ENCODE measurements around the gene IFRD2. TPM values are rescaled to one million over a fixed set of nuclear protein-coding genes. Genes with fewer than 3 reads are reported as not detected.

The IFRD2 gene
- total and polyA plus RNA-seq, 2 experiments from 2014 or later: 80.8 to 91.5 TPM

- H3K9me3 Mint-ChIP-seq: no peaks in the 10 kb centered on the region
Measured at GRCh38 chr3:50294492-50295403, 2.5 kb upstream of the IFRD2 start.

DNA sequence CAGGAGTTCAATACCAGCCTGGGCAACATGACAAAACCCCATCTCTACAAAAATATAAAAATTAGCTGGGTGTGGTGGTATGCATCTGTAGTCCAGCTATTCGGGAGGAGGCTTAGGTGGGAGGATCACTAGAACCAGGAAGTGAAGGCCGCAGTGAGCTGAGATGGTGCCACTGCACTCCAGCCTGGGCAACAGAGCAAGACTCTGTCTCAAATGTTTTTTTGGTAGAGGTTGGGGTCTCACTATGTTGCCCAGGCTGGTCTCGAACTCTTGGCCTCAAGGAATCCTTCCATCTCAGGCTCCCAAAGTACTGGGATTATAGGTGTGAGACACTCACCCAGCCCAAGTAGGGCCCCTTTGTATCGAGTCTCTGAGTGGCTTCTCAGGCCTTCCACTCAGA lies 1.9 kb upstream of the IFRD2 start:
- peaks cover 12% of the 10 kb centered on the region for H3K27me3 Mint-ChIP-seq (ENCODE audit: insufficient read depth, low read depth, poor library complexity)
- Histone ChIP-seq H3K4me2 (no peak overlapping the region), H2AFZ (no peak overlapping the region), H3K79me2 (replicated peaks; ENCODE audit: insufficient read depth) (peaks cover 17% of the 10 kb centered on the region), H3K4me1 (ENCODE audit: insufficient read depth) (peaks cover 11% of the 10 kb centered on the region), H3K27me3 (ENCODE audit: insufficient read depth) (no peaks in the 10 kb centered on the region), H3K27ac (ENCODE audit: low read depth) (no peak overlapping the region), H3K36me3 (ENCODE audit: insufficient read depth) (no peaks in the 10 kb centered on the region; the same call in 1 of the 2 replicates), H3K4me3 (no peak overlapping the region), H3K9me2 (ENCODE audit: insufficient read depth) (no peaks in the 10 kb centered on the region), H4K20me1 (replicated peaks; ENCODE audit: insufficient read depth) (no peaks in the 10 kb centered on the region), H3F3A (replicated peaks; ENCODE audit: low read depth) (0 out of 2 replicates have a peak, but pooled peaks cover 3% of the 10 kb centered on the region)
- ATAC-seq (no peak), DNase-seq (ENCODE audit: low spot score) (no peak)
- H3K4me3 Mint-ChIP-seq: no peak overlapping the region
- H3K36me3 Mint-ChIP-seq (ENCODE audit: low read depth): peaks cover 23% of the 10 kb centered on the region
- H3K9me3 Mint-ChIP-seq: no peaks in the 10 kb centered on the region
- no peak for TF ChIP-seq ZNF331 (CRISPR knock-in tag; IDR thresholded peaks at IDR 0.05; ENCODE audit: low read depth)
- no peak for TF ChIP-seq JUNB (IDR thresholded peaks at IDR 0.05; ENCODE audit: unreplicated experiment)
- TF ChIP-seq NANOG (IDR thresholded peaks at IDR 0.05; ENCODE audit: borderline replicate concordance): no peak
- no peak for TF ChIP-seq POLR2AphosphoS5 (IDR thresholded peaks at IDR 0.05; ENCODE audit: low read depth)
- no peak for TF ChIP-seq ZNF462 (CRISPR knock-in tag; IDR thresholded peaks at IDR 0.05)
- TF ChIP-seq EZH2 (IDR thresholded peaks at IDR 0.05; ENCODE audit: low read depth, unreplicated experiment): no peak
- peaks cover 14% of the 10 kb centered on the region for H3K4me1 Mint-ChIP-seq
- no peak overlapping the region for H3K27ac Mint-ChIP-seq

More at GRCh38 chr3:50294492-50295403, 2.5 kb upstream of the IFRD2 start:
- Histone ChIP-seq H3K9me2 (ENCODE audit: insufficient read depth) (no peaks in the 10 kb centered on the region), H3F3A (replicated peaks; ENCODE audit: low read depth) (peaks cover 3% of the 10 kb centered on the region; the same call in 1 of the 2 replicates), H3K27ac (ENCODE audit: low read depth) (no peak overlapping the region), H3K4me1 (ENCODE audit: insufficient read depth) (peaks cover 12% of the 10 kb centered on the region), H3K4me3 (no peak overlapping the region), H3K79me2 (replicated peaks; ENCODE audit: insufficient read depth) (peaks cover 17% of the 10 kb centered on the region), H2AFZ (no peak overlapping the region), H3K36me3 (ENCODE audit: insufficient read depth) (no peaks in the 10 kb centered on the region; the same call in 1 of the 2 replicates), H3K27me3 (ENCODE audit: insufficient read depth) (no peaks in the 10 kb centered on the region), H4K20me1 (replicated peaks; ENCODE audit: insufficient read depth) (no peaks in the 10 kb centered on the region), H3K4me2 (no peak overlapping the region)
- Mint-ChIP-seq H3K27me3 (ENCODE audit: insufficient read depth, low read depth, poor library complexity) (peaks cover 17% of the 10 kb centered on the region), H3K27ac (no peak overlapping the region), H3K4me1 (peaks cover 16% of the 10 kb centered on the region), H3K36me3 (ENCODE audit: low read depth) (peaks cover 17% of the 10 kb centered on the region), H3K4me3 (no peak overlapping the region)
- ATAC-seq (no peak), DNase-seq (ENCODE audit: low spot score) (no peak)
- no peak for TF ChIP-seq ZNF114 (CRISPR knock-in tag; IDR thresholded peaks at IDR 0.05)
- no peak for TF ChIP-seq NANOG (IDR thresholded peaks at IDR 0.05; ENCODE audit: borderline replicate concordance)
- no peak for TF ChIP-seq EZH2phosphoT487 (IDR thresholded peaks at IDR 0.05; ENCODE audit: unreplicated experiment)
- TF ChIP-seq, protein P1, sequence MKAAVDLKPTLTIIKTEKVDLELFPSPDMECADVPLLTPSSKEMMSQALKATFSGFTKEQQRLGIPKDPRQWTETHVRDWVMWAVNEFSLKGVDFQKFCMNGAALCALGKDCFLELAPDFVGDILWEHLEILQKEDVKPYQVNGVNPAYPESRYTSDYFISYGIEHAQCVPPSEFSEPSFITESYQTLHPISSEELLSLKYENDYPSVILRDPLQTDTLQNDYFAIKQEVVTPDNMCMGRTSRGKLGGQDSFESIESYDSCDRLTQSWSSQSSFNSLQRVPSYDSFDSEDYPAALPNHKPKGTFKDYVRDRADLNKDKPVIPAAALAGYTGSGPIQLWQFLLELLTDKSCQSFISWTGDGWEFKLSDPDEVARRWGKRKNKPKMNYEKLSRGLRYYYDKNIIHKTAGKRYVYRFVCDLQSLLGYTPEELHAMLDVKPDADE (IDR thresholded peaks at IDR 0.05): no peak
- no peak for TF ChIP-seq POLR2AphosphoS5 (IDR thresholded peaks at IDR 0.05; ENCODE audit: low read depth)
- TF ChIP-seq CREB1 (CRISPR knock-in tag; IDR thresholded peaks at IDR 0.05; ENCODE audit: low read depth): no peak

All from GM23338 (cell line).